ENCODE data around the gene SLC16A8.

- no peak for TF ChIP-seq ZNF660 (tag by site-specific recombination; IDR thresholded peaks at IDR 0.05)
- TF ChIP-seq CTCF (tag by site-specific recombination; IDR thresholded peaks at IDR 0.05): no peak
- no peak for TF ChIP-seq ZBTB10 (tag by site-specific recombination; IDR thresholded peaks at IDR 0.05)
- TF ChIP-seq ZBTB21 (tag by site-specific recombination; IDR thresholded peaks at IDR 0.05): no peak
- TF ChIP-seq ZBTB49 (tag by site-specific recombination; IDR thresholded peaks at IDR 0.05; ENCODE audit: low read depth): no peak
- TF ChIP-seq ZNF350 (tag by site-specific recombination; IDR thresholded peaks at IDR 0.05): no peak
- no peak for TF ChIP-seq PRDM10 (tag by site-specific recombination; IDR thresholded peaks at IDR 0.05)
- no peak for TF ChIP-seq ZNF707 (tag by site-specific recombination; IDR thresholded peaks at IDR 0.05)
- TF ChIP-seq ZNF354C (tag by site-specific recombination; IDR thresholded peaks at IDR 0.05; ENCODE audit: borderline replicate concordance, low read depth): no peak
- TF ChIP-seq TRIM28 (IDR thresholded peaks at IDR 0.05; ENCODE audit: borderline replicate concordance, low read length): no peak
Measured at GRCh38 chr22:38086942-38087341, 3.0 kb upstream of the SLC16A8 start.

Data from HEK293 (cell line).